ENCODE data around the gene KRT37.

KRT37 gene

DNA sequence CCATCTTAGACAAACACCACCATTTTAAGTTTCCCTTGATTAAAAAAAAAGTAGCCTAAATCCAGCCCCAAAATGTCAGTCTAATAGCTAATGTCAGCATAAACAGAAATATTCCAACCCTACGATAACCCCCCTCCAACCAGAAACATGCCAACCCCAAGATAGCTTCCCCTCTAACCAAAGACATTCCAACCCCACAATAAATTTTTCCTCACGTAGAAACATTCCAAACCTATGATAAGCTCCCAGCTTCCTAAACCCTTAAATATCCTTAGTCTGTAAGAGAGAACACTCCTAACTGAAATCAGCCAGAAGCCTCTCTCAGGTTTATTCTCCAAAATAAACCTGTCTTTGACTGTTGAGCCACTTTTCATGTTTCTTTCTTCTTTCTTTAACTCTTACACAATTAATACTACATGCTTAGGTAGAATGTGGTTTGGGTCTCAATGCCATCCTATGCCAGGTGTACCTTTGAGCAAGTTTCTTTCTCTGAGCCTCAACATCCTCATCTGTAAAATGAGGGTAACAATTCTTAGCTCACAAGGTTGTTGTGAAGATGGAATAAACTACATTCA, 26.9 kb upstream of the KRT37 start:
- H3K4me3 ChIP-seq (ENCODE audit: low read depth, low read length), result no peak overlapping the region
- in situ Hi-C loops (cut with HindIII; ENCODE audit: low sequenced_read_pairs), result loop anchor here (5.0 kb wide), 1 partner anchor 56 kb away; the partner anchor contains the start of gene KRT13
- DNase-seq (ENCODE audit: low read depth), result no peak
- TF ChIP-seq, protein P1, sequence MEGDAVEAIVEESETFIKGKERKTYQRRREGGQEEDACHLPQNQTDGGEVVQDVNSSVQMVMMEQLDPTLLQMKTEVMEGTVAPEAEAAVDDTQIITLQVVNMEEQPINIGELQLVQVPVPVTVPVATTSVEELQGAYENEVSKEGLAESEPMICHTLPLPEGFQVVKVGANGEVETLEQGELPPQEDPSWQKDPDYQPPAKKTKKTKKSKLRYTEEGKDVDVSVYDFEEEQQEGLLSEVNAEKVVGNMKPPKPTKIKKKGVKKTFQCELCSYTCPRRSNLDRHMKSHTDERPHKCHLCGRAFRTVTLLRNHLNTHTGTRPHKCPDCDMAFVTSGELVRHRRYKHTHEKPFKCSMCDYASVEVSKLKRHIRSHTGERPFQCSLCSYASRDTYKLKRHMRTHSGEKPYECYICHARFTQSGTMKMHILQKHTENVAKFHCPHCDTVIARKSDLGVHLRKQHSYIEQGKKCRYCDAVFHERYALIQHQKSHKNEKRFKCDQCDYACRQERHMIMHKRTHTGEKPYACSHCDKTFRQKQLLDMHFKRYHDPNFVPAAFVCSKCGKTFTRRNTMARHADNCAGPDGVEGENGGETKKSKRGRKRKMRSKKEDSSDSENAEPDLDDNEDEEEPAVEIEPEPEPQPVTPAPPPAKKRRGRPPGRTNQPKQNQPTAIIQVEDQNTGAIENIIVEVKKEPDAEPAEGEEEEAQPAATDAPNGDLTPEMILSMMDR (IDR thresholded peaks at IDR 0.05; ENCODE audit: low read depth, low read length, missing control alignments), result no peak

DNA sequence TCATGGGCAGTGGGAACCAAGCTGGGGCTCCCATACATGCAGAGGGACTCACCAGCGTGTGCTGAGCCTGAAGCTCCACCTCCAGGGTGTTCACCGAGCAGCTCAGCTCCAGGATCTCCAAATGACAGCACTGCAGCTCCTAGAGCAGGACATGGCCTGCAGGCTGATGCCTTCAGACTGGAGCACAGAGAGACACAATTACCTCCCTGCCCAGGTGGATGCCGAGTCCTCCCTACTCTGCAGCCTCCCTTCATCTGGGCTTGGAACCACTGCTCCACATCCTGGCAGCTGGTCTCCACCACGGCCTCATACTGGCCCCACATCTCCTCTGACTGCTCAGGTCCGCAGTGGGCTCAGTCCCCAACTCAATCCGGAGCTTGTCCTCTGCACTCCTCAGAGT, 24.6 kb upstream of the KRT37 start:
- TF ChIP-seq, protein P1 (IDR thresholded peaks at IDR 0.05; ENCODE audit: low read depth, low read length, missing control alignments), result no peak
- DNase-seq (ENCODE audit: low read depth), result no peak
- no peak overlapping the region for H3K4me3 ChIP-seq (ENCODE audit: low read depth, low read length)
- in situ Hi-C loops (cut with HindIII; ENCODE audit: low sequenced_read_pairs), result no loop called here

DNA sequence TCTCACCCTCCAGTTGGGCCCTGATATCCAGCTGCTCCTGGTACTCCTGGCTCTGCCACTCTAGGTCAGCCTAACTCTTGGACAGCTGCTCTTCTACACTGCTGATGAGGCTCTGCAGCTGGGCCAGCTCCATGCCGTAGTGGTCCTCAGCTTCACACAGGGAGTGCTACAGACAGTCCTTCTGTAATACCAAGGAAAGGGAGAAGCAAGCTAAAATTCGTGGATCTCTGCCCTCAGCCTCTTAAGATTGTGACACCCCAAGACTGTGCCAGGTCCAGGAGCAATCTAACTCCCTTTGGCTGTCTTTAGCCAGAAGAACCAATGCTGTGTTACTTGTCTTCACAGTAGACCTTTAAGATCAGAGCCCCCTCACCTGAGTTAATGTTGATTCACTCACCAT, 24.1 kb upstream of the KRT37 start:
- DNase-seq (ENCODE audit: low read depth), result no peak
- TF ChIP-seq, protein P1 (IDR thresholded peaks at IDR 0.05; ENCODE audit: low read depth, low read length, missing control alignments), result no peak
- H3K4me3 ChIP-seq (ENCODE audit: low read depth, low read length), result no peak overlapping the region
- in situ Hi-C loops (cut with HindIII; ENCODE audit: low sequenced_read_pairs), result no loop called here

DNA sequence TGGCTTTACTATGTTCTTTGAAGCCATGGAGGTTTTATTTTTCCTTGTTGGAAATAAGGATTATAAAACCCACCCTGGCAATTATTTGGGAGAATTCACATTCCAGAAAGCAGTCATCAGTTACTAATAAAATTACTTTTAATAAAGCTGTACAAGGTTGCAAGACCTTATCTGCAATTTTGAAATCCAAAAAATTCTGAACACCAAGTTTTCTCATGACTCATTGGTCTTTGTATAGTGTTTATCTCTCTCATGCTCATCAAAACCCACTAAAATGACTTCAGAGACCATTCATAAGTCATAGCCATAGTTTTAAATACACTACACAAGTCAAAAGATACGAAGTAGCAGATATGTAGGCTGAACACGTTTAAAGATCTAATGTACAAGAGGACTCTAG, 22.4 kb upstream of the KRT37 start:
- no peak for DNase-seq (ENCODE audit: low read depth)
- TF ChIP-seq, protein P1 (IDR thresholded peaks at IDR 0.05; ENCODE audit: low read depth, low read length, missing control alignments), result no peak
- in situ Hi-C loops (cut with HindIII; ENCODE audit: low sequenced_read_pairs), result no loop called here
- no peak overlapping the region for H3K4me3 ChIP-seq (ENCODE audit: low read depth, low read length)

DNA sequence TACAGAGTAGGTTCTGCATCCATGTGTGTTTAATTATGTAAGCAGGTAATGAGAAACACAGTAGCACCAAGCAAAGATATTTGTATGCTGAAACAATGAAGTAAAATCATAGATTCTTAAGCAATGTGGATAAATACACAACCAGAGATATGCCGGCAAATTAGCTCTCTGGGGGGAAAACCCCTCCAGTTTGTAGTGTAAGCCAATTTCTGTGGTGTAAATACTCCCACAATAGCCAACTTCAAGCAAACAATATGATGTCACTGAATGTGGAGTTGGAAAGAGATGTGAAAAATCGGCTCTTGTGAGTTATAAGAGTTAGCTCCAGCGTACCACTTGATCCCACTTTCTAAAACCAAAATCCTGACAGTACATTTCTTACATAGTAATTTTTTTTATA, 20.3 kb upstream of the KRT37 start:
- in situ Hi-C loops (cut with HindIII; ENCODE audit: low sequenced_read_pairs), result no loop called here
- TF ChIP-seq, protein P1 (IDR thresholded peaks at IDR 0.05; ENCODE audit: low read depth, low read length, missing control alignments), result no peak
- no peak for DNase-seq (ENCODE audit: low read depth)
- H3K4me3 ChIP-seq (ENCODE audit: low read depth, low read length), result no peak overlapping the region

DNA sequence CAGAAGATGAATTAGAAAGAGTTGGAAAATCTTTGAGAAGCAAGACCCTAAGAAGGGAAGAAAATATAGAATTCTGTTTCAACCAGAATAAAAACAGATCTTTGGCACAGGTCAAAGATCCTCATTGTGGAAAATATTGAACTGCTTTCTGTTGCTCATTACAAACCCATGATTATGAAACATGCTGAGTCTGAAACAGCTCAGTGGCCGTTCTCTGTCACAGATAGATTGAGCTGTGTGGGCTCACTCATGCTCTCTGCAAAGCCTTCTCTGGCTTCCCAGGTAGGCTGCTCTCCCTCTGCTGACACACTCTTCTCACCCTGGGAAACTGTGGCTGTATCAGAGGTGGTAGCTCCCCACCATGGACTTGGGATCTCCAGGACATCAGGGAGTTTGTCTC, 19.8 kb upstream of the KRT37 start:
- DNase-seq (ENCODE audit: low read depth), result no peak
- in situ Hi-C loops (cut with HindIII; ENCODE audit: low sequenced_read_pairs), result no loop called here
- TF ChIP-seq, protein P1 (IDR thresholded peaks at IDR 0.05; ENCODE audit: low read depth, low read length, missing control alignments), result no peak
- H3K4me3 ChIP-seq (ENCODE audit: low read depth, low read length), result no peak overlapping the region

Measured in astrocyte of the cerebellum (primary cell).